ENCODE data around the gene HES5. TPM values are rescaled to one million over a fixed set of nuclear protein-coding genes. Genes with fewer than 3 reads are reported as not detected.

Gene HES5
- total RNA-seq, 1 donor from 2014 or later = 21.2 TPM

DNA sequence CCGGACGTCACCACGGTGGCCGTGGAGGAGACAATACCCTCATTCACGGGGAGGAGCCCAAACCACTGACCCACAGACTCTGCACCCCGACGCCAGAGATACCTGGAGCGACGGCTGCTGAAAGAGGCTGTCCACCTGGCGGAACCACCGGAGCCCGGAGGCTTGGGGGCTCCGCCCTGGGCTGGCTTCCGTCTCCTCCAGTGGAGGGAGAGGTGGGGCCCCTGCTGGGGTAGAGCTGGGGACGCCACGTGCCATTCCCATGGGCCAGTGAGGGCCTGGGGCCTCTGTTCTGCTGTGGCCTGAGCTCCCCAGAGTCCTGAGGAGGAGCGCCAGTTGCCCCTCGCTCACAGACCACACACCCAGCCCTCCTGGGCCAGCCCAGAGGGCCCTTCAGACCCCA is 33.1 kb upstream of the HES5 start:
- TF ChIP-seq, protein P1, sequence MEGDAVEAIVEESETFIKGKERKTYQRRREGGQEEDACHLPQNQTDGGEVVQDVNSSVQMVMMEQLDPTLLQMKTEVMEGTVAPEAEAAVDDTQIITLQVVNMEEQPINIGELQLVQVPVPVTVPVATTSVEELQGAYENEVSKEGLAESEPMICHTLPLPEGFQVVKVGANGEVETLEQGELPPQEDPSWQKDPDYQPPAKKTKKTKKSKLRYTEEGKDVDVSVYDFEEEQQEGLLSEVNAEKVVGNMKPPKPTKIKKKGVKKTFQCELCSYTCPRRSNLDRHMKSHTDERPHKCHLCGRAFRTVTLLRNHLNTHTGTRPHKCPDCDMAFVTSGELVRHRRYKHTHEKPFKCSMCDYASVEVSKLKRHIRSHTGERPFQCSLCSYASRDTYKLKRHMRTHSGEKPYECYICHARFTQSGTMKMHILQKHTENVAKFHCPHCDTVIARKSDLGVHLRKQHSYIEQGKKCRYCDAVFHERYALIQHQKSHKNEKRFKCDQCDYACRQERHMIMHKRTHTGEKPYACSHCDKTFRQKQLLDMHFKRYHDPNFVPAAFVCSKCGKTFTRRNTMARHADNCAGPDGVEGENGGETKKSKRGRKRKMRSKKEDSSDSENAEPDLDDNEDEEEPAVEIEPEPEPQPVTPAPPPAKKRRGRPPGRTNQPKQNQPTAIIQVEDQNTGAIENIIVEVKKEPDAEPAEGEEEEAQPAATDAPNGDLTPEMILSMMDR (IDR thresholded peaks at IDR 0.05; ENCODE audit: partially characterized antibody, unreplicated experiment) = no peak
- Mint-ChIP-seq H3K36me3 (ENCODE audit: unreplicated experiment) (no peaks in the 10 kb centered on the region), H3K27me3 (ENCODE audit: unreplicated experiment) (peaks cover 4% of the 10 kb centered on the region), H3K9me3 (ENCODE audit: unreplicated experiment) (peaks cover 3% of the 10 kb centered on the region), H3K4me3 (ENCODE audit: unreplicated experiment) (no peak overlapping the region), H3K27ac (ENCODE audit: unreplicated experiment) (no peak overlapping the region), H3K4me1 (ENCODE audit: low read depth, unreplicated experiment) (peaks cover 4% of the 10 kb centered on the region)
- DNase-seq = no peak

DNA sequence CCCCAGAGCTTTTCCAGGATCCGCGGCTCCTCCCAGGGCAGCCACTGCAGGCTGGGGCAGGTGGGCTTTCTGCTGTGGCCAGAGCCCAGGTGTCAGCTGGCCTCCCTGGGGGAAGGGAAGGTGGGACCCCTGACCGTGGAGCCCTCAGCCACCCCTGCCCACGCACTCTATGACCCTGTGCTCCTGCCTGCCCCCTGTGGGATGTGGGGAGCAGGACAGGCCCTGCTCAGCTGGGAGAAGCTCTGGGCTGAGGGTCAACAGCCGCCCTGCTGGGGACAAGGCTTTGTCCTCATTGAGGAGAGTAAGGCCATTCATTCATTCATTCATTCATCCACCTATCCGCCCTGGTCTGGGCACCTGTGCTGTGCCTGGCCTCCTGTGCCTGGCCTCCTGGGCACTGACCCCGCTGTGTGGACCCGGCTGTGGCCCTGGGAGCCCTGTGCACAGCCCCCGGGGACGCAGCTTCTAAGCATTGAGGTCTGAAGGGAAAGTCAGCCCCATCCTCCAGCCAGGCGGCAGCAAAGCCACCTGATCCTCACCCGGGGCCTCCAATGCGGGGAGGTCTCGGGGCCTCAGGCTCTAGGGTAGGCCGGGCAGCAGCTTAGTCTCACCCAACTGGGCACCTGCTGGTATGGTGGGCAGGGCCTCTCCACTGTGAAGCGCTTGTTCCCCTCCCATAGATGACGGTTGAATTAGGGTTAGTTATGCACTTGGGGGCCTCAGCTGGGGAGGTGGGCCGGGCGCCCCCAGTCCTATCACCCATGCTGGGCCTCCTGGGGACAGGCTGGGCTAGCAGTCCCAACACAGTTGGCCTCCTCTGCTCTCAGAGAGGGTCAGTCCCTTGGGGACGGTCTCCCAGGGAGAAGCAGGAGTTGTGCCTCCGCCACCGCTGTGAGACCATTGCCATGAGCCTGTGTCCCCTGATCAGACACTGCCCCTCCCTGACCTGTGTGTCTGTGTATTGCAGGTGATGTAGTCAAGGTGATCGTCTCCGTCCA is 32.1 kb upstream of the HES5 start:
- H3K36me3 Mint-ChIP-seq (ENCODE audit: unreplicated experiment) = no peaks in the 10 kb centered on the region
- H3K9me3 Mint-ChIP-seq (ENCODE audit: unreplicated experiment) = peaks cover 3% of the 10 kb centered on the region
- DNase-seq = no peak
- H3K4me1 Mint-ChIP-seq (ENCODE audit: low read depth, unreplicated experiment) = peaks cover 4% of the 10 kb centered on the region
- TF ChIP-seq, protein P1 (IDR thresholded peaks at IDR 0.05; ENCODE audit: partially characterized antibody, unreplicated experiment) = peak; percentile 36
- H3K27me3 Mint-ChIP-seq (ENCODE audit: unreplicated experiment) = peaks cover 4% of the 10 kb centered on the region
- no peak overlapping the region for H3K4me3 Mint-ChIP-seq (ENCODE audit: unreplicated experiment)
- no peak overlapping the region for H3K27ac Mint-ChIP-seq (ENCODE audit: unreplicated experiment)

DNA sequence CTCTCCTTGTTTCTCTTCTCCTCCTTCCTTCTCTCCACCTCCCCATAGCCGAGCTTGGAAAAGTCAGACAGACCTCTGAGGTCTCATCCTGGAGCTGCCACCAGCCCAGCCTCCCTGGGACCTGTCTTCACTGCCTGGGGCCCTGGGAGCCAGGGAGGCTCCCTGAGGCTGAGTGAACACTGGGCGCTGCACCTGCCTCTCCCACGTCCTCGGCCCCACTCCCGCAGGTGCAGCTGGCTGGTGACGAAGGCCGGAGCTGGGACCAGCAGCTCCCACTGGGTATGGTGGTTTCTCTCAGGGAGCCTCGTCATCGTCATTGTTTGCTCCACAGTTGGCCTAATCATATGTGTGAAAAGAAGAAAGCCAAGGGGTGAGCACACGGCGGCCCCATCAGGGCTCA is 31.4 kb upstream of the HES5 start:
- DNase-seq = no peak
- H3K27me3 Mint-ChIP-seq (ENCODE audit: unreplicated experiment) = peaks cover 4% of the 10 kb centered on the region
- H3K36me3 Mint-ChIP-seq (ENCODE audit: unreplicated experiment) = no peaks in the 10 kb centered on the region
- H3K4me3 Mint-ChIP-seq (ENCODE audit: unreplicated experiment) = no peak overlapping the region
- peaks cover 4% of the 10 kb centered on the region for H3K4me1 Mint-ChIP-seq (ENCODE audit: low read depth, unreplicated experiment)
- H3K9me3 Mint-ChIP-seq (ENCODE audit: unreplicated experiment) = peaks cover 3% of the 10 kb centered on the region
- TF ChIP-seq, protein P1 (IDR thresholded peaks at IDR 0.05; ENCODE audit: partially characterized antibody, unreplicated experiment) = no peak
- no peak overlapping the region for H3K27ac Mint-ChIP-seq (ENCODE audit: unreplicated experiment)

DNA sequence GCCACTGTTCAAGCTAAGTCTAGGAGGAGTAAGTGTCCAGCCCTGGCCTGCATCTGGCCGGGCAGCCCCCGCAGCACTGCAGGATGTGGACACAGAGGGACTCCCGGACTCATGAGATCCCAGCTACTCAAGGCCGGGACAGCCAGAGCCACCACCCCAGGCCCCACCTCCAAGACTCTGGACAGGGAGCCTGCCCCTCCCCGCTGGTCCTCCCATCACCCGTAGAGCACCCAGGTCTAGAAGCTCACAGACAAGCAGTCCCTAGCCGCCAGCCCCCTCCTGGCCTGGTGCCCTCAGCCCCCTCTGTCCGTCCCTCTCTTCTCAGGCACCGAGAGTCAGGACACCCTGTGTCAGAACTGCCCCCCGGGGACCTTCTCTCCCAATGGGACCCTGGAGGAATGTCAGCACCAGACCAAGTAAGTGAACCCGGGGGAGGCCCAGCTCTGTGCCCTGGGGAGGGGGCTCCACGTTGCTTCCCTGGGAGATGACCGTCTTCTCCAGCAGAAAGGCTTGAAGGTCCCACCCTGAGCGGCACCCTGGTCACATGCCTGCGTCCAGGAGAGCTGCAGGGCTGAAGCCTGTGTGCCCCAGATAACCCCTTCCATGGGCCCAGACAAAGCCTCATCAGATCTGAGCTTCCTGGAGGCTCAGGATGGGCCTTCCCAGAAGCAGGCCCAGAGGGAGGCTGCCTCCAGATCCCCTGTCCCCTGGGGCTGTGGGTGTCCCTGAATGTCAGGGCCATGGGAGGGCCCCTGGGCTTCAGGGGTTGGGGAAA is 30.4 kb upstream of the HES5 start:
- DNase-seq = no peak
- Mint-ChIP-seq H3K9me3 (ENCODE audit: unreplicated experiment) (peaks cover 3% of the 10 kb centered on the region), H3K27me3 (ENCODE audit: unreplicated experiment) (peaks cover 4% of the 10 kb centered on the region), H3K4me3 (ENCODE audit: unreplicated experiment) (no peak overlapping the region), H3K4me1 (ENCODE audit: low read depth, unreplicated experiment) (peaks cover 7% of the 10 kb centered on the region), H3K36me3 (ENCODE audit: unreplicated experiment) (no peaks in the 10 kb centered on the region), H3K27ac (ENCODE audit: unreplicated experiment) (no peak overlapping the region)
- TF ChIP-seq, protein P1 (IDR thresholded peaks at IDR 0.05; ENCODE audit: partially characterized antibody, unreplicated experiment) = no peak

All from glutamatergic neuron (in vitro differentiated cells).